Limb (tissue), 2 donors: Measurements from ENCODE around the gene GTF2F2.
"Not testable (repeated sequence)": the region's sequence is repeated elsewhere in the genome, so short reads cannot be mapped to it uniquely, and the experiment has no call there.

Source experiments
- DNase-seq, 2 donors: peaks; one replicate each; pipeline ENCODE4 v3.0.0-alpha.2; 2016; ENCODE audit errors: extremely low spot score in 2 of 2

GTF2F2 gene

GRCh38 chr13:45178349-45179162 lies 58.2 kb downstream of the GTF2F2 start:
- DNase-seq = peak in 1 of 2 donors; percentile 36

DNA sequence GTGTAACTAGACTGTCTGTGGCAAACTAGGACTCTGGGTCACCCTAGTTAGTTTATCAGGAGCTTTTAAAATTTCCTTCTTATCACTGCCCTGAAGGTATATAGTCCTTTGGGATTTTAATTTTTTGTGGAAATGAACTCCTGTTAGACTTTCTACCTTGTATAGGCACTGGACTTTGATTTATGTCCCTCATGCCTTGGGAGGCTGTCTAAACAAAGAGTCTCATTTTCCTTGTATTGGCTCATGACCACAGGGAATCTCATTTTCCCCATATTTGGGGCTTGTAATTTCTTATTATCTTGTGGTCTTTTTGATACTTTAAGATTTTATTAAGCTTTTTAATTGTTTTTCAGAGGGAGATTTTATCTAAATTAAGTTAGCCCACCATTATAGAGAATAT lies 59.1 kb downstream of the GTF2F2 start:
- no peak for DNase-seq

GRCh38 chr13:45180303-45180702 lies 60.0 kb downstream of the GTF2F2 start:
- DNase-seq = no peak

DNA sequence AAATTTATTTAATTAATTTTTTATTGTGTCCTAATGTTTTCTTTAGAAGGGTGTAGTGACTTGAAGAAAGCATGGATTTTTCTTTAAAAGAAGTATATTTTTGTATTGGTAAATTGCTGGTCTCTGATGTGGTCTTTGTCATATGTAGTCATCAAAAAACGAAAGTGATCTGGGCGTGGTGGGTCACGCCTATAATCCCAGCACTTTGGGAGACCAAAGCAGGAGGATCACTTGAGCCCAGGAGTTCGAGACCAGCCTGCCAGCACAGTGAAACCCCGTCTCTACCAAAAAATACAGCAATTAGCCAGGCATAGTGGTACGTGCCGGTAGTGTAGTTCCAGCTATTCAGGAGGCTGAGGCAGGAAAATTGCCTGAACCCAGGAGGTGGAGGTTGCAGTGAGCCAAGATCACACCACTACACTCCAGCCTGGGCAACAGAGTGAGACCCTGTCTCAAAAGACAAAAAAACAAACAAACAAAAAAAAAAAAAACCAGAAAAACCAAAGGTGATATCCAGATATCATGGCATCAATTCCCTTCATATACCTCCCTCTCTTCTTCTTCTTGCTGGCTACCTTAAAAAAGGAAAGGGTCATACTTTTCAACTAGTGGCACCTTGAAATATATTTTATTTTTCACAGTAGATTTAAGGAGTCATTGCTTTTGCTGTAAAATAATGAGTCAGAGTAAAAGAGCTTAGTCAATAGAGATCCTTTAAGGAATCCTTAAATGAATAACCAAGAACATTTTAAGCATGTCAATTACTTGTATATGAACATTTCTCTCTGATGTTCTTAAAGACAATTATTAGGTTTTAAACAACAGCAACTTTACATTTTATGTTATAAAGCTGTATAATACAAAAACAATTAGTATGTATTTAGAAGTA lies 60.6 kb downstream of the GTF2F2 start:
- DNase-seq = no peak

- no peak for DNase-seq
Measured at GRCh38 chr13:45184693-45185092, 64.4 kb downstream of the GTF2F2 start.

DNA sequence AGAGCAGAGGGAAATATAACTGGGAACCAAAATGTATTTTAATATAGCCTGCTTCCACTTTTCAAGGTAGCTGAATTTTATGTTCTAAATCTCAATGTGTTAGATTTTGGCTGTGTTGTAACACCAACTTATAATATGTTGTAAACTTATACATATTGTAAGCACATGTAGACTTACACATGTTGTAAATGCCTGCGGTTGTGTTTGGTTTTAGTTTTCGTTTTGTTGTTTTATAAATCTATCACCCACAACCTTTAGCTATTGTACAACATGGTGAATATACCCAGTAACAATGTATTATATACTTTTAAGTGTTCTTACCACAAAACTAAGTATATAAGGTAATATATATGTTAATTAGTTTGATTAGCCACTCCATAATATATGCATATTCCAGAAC lies 65.0 kb downstream of the GTF2F2 start:
- no peak for DNase-seq

GRCh38 chr13:45189077-45189476 lies 68.8 kb downstream of the GTF2F2 start:
- DNase-seq = not testable (repeated sequence)

DNA sequence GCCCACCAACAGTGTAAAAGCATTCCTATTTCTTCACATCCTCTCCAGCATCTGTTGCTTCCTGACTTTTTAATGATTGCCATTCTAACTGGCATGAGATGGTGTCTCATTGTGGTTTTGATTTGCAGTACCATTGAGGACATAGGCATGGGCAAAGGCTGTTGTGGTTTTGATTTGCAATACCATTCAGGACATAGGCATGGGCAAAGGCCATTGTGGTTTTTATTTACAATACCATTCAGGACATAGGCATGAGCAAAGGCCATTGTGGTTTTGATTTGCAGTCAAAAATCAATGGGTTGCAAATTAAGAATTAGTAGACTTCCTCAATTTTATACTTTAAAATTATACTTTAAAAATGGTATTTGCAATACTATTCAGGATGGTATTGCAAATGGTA lies 69.2 kb downstream of the GTF2F2 start:
- DNase-seq = not testable (repeated sequence)

DNA sequence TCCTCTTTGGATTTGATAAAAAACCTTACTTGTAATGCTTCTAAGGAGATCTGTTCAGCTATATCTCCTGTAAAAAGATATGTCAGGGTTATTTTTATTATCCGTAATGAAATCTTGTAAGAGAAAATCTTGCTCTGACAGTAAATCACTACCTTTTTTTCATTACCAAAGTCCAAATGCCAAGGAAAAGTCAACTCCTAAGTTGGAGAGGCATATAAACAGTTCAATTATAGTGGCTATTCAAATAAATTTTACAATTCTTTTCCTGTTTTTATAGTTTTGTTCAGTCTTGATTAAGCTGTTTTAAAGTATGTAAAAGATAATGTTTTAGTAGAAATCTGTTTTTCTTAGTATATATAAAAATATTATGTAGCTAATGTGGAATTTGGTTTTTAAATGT lies 71.6 kb downstream of the GTF2F2 start:
- no peak for DNase-seq

DNA sequence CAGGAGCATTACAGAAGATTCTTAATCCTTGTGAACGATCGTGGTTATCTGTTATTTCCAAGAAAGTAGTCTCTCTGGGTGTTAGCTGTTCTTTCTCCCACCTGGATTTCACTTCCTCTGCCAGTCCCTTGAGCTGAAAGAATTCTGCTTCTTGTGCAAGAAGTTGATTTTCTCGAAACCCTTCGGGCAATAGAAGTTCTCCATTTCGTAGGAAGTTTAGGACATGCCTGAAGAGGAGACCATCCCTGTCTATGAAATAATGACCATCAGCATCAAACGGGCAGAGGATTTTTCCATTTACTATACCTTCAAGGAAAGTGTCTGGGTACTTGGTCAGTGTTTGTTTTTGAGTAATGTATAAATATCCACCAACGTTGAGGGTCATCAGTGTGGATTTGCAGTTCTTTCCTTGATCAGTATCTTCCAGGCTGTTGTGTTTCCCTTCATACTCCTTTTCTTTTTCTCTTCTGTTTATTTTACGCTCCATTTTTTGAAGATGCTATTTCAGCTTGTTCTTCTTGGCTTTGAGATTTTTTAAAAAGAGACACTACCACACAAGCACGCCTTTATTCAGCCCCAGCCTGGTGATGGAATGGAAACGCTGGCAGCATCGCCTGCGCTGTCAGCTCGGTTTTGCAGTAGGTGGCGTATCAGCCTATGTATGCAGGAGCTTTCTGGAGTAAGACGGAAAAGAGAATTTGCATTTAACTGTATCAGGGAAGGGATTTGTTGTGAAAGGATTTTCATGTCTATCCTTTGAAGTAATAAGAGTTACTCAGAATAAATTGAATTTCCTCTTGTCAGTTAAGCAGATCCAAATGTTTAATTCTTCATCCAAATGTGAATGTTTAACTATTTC lies 74.0 kb downstream of the GTF2F2 start:
- peak; percentile 59 to 68 for DNase-seq

DNA sequence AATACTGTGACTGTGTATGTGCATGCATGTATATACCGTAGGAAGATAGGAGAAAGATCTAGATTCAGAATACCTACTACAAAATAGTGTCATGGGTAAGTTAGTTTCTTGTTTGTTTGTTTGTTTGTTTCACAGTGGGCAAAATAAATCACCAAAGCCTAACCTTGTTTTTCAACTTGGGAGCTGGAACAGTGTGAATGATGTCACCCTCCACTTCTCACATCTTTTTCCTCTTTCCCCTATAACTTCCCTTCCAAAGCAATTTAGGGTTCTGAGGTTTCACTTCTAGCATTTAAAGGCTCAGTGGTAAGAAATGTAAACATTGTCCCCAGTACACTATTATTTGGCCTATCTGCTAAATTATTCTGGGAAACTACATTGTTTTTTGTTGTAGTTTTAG lies 75.1 kb downstream of the GTF2F2 start:
- DNase-seq = no peak

DNA sequence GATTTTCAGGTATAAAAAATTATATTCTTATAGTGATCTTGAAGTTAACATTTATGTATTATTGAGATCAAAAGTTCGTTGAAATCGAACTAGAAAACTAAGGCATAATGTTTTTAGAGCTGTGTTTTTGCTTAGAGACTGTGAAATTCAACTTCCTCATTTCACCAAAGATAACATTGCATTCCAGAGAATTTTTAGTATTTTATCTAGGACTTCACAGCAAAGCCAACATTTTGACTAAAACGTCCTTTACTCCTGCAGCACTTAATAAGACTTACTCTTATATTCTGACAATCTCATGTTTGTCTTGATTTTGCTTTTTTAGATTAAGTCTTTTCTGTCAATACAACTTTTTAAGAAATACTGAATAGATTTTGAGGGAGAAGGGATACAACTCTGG lies 75.8 kb downstream of the GTF2F2 start:
- DNase-seq = no peak

DNA sequence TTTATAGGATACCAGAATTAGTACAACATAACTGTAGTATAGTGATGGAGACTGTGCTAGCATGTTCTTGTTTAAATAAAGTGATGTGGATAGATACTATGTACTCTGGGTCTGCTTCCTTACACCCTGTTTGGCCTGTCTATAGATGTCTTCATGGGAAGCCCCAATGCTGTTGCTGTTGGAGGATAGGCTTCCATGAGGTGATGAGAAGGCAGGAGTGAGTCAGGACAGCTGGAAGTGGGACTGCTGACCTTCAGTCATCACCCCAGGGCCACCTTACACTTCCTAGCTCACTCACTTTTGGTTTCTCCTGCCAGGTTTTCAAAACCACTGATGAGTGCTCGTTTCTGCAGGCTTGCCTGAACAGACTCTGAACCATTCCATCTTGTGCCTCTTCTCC lies 76.3 kb downstream of the GTF2F2 start:
- DNase-seq = no peak

- DNase-seq = no peak
Measured at GRCh38 chr13:45198041-45198440, 77.7 kb downstream of the GTF2F2 start.

DNA sequence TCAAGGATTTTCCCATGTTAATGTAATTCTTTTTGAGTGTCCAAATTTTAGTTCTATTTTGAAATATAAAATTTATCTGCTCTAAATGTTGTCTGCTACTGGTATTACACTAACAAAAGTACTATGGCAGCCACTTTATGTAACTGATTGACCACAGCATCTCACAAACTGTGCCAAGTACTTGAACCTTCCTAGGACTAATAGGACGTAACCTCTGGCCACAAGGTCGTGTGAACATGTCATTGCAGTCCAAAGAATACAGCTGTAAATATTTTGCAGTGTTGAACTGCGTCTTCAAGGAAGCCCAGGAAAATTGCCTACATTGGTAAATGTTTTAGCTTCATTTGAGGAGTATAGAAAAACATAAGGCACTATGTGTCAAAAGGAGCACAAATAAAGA lies 78.6 kb downstream of the GTF2F2 start:
- no peak for DNase-seq

DNA sequence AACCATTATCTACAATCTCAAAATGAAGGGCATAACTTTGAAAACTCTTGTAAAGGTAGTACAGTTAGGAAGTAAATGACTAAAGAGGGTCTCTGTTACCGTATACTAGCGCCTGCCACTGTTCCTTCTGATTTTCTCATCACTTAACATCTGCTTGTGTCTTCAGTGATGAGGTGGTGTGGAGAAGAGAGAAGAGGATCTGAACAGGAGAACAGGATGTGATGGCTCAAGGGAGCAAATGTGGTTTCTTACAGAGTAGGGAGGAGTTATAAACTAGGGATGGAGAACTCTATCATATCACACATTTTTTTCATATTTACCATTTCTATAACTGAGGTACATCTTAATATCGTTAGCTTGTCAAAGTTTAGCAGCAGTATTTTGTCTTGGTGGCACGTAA lies 79.4 kb downstream of the GTF2F2 start:
- DNase-seq = no peak

DNA sequence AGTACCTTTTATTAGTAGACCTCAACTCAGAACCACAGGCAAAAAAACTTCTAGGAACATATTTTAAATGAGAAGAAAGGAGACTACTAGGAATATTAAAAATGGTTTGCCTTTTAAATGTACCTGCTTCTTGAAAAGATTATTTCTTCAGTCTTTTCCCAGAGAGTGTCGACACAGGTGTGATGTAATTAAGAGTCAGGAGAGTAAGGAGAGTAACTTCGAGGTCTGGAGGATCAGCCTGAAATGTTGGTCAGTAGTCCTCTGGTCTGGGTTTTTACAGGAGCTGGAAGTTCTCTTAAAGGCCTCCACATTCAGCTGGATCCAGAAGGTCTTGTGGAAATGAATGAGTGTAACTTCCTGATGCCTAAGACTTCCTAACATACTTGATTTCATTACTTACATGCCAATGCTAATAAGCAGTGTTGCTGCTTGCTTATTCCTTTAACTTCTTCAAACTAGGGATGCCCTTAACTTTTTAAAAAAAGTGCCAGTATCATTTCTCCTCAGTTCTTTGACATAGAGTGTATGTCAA lies 80.5 kb downstream of the GTF2F2 start, which contains the start of gene KCTD4:
Gene KCTD4 (minus strand): TSS at position 345 of the 532 bp plus-strand sequence. CDS start 6,478 bp downstream, outside the sequence.
- DNase-seq = no peak

- DNase-seq = no peak
Measured at GRCh38 chr13:45205124-45205523, 84.8 kb downstream of the GTF2F2 start.

- DNase-seq = no peak
Measured at GRCh38 chr13:45206340-45206739, 86.0 kb downstream of the GTF2F2 start.

- no peak for DNase-seq
Measured at GRCh38 chr13:45207319-45207718, 87.0 kb downstream of the GTF2F2 start.

GRCh38 chr13:45208132-45208531 lies 87.8 kb downstream of the GTF2F2 start:
- no peak for DNase-seq
